Calu3 (cell line): ENCODE measurements around the gene ZDHHC18. TPM values are rescaled to one million over a fixed set of nuclear protein-coding genes. Genes with fewer than 3 reads are reported as not detected.

Experiments
- BruUV-seq: library from RNA; stranded (reverse); fragments of 400-500 nt; replicated peaks from 2 replicates; lab custom pipeline; 2021; lab: Mats Ljungman, UMichigan
- CTCF ChIA-PET: fragments of 300-600 bp; sonication (Branson Sonifier 250); formaldehyde crosslinking; loops from one replicate; lab custom pipeline; 2022; ENCODE audit warnings: antibody characterized with exemption; lab: Charles Lee
- DNase-seq: peaks from one replicate; pipeline ENCODE4 v3.0.0; 2022
- H3K27ac Mint-ChIP-seq: one replicate; pipeline ENCODE4 v1.8.0; 2022; ENCODE audit warnings: mixed read lengths; ENCODE audit not compliant: unreplicated experiment
- H3K27me3 Mint-ChIP-seq: one replicate; pipeline ENCODE4 v1.8.0; 2022; ENCODE audit warnings: mixed read lengths; ENCODE audit not compliant: unreplicated experiment
- H3K36me3 Mint-ChIP-seq: one replicate; pipeline ENCODE4 v1.8.0; 2022; ENCODE audit warnings: mild to moderate bottlenecking, moderate library complexity, mixed read lengths; ENCODE audit not compliant: insufficient read depth, unreplicated experiment
- H3K4me1 Mint-ChIP-seq: one replicate; pipeline ENCODE4 v1.8.0; 2022; ENCODE audit warnings: mild to moderate bottlenecking, low read depth, mixed read lengths; ENCODE audit not compliant: unreplicated experiment
- H3K4me3 Mint-ChIP-seq: one replicate; pipeline ENCODE4 v1.8.0; 2022; ENCODE audit warnings: mild to moderate bottlenecking, low read depth, moderate library complexity, mixed read lengths; ENCODE audit not compliant: unreplicated experiment
- H3K9me3 Mint-ChIP-seq: one replicate; pipeline ENCODE4 v1.8.0; 2022; ENCODE audit warnings: low read depth, mixed read lengths; ENCODE audit not compliant: unreplicated experiment
- CTCF ChIP-seq: fragments of 200-600 bp; IDR thresholded peaks from one replicate; pipeline ENCODE4 v1.8.0; 2022; ENCODE audit warnings: antibody characterized with exemption; ENCODE audit not compliant: unreplicated experiment
- intact Hi-C: fragments of 100-400 bp; cut with micrococcal nuclease; formaldehyde crosslinking; loops from one replicate; pipeline ENCODE4 v1.10.0; 2022; ENCODE audit not compliant: unreplicated experiment
- total RNA-seq: library from RNA; stranded (reverse); gene quantifications from 2 replicates; pipeline ENCODE4 v1.2.3, GENCODE V29; 2022

Gene ZDHHC18
- total RNA-seq, 1 experiment from 2014 or later, result 21.8 TPM

- peaks cover 4% of the 10 kb centered on the region for H3K4me1 Mint-ChIP-seq
- CTCF ChIA-PET, result no interaction called here
- H3K36me3 Mint-ChIP-seq, result no peaks in the 10 kb centered on the region
- H3K4me3 Mint-ChIP-seq, result no peak overlapping the region
- no peak for TF ChIP-seq CTCF
- DNase-seq, result no peak
- no peak overlapping the region for H3K27ac Mint-ChIP-seq
- H3K27me3 Mint-ChIP-seq, result no peaks in the 10 kb centered on the region
- no TSS peak for BruUV-seq
- intact Hi-C loops, result no loop called here
- H3K9me3 Mint-ChIP-seq, result no peaks in the 10 kb centered on the region
Measured at GRCh38 chr1:26856181-26856580, 29.7 kb downstream of the ZDHHC18 start.

- Mint-ChIP-seq H3K4me3 (no peak overlapping the region), H3K4me1 (peaks cover 11% of the 10 kb centered on the region), H3K27ac (no peak overlapping the region), H3K27me3 (no peaks in the 10 kb centered on the region), H3K36me3 (no peaks in the 10 kb centered on the region), H3K9me3 (no peaks in the 10 kb centered on the region)
- CTCF ChIA-PET, result no interaction called here
- DNase-seq, result no peak
- BruUV-seq, result no TSS peak
- intact Hi-C loops, result no loop called here
- TF ChIP-seq CTCF, result no peak
Measured at GRCh38 chr1:26856604-26857469, 30.3 kb downstream of the ZDHHC18 start.

- intact Hi-C loops, result no loop called here
- H3K27ac Mint-ChIP-seq, result no peak overlapping the region
- no peak overlapping the region for H3K4me3 Mint-ChIP-seq
- no TSS peak for BruUV-seq
- H3K27me3 Mint-ChIP-seq, result no peaks in the 10 kb centered on the region
- CTCF ChIA-PET, result no interaction called here
- H3K36me3 Mint-ChIP-seq, result peaks cover 6% of the 10 kb centered on the region
- DNase-seq, result no peak
- no peak for TF ChIP-seq CTCF
- peaks cover 18% of the 10 kb centered on the region for H3K4me1 Mint-ChIP-seq
- no peaks in the 10 kb centered on the region for H3K9me3 Mint-ChIP-seq
Measured at GRCh38 chr1:26857473-26858060, 31.1 kb downstream of the ZDHHC18 start.

- Mint-ChIP-seq H3K4me1 (peaks cover 24% of the 10 kb centered on the region), H3K27me3 (no peaks in the 10 kb centered on the region), H3K36me3 (peaks cover 12% of the 10 kb centered on the region), H3K27ac (no peak overlapping the region), H3K4me3 (no peak overlapping the region), H3K9me3 (no peaks in the 10 kb centered on the region)
- TF ChIP-seq CTCF, result no peak
- DNase-seq, result no peak
- intact Hi-C loops, result no loop called here
- CTCF ChIA-PET, result no interaction called here
- BruUV-seq, result no TSS peak
Measured at GRCh38 chr1:26858160-26858559, 31.7 kb downstream of the ZDHHC18 start.
